ENCODE measurements around the gene MAP4K2.

The MAP4K2 gene

DNA sequence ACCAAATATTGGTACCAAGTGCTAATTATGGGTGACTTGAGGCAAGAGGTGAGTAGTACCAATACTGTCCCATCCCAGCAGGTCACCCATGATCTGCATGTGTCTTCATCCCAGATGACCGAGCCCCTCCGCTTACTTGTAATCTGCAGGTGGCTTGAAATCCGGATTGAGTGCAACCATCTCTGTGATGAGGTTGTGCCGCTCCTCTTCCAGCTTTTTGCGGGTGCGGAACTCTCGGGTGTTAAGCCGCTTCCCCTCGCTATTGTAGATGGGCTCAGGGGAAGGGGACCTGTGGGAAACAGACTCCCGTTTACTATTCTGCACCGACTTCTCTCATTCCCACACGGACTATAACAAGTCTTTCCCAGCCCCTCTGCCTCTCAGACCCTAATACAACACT is 32.9 kb downstream of the MAP4K2 start:
- TF ChIP-seq SNAI2 (CRISPR knock-in tag; IDR thresholded peaks at IDR 0.05) (no peak), ZFP30 (CRISPR knock-in tag; IDR thresholded peaks at IDR 0.05) (no peak), ESRRG (CRISPR knock-in tag; IDR thresholded peaks at IDR 0.05) (no peak)
- no peak for ATAC-seq

DNA sequence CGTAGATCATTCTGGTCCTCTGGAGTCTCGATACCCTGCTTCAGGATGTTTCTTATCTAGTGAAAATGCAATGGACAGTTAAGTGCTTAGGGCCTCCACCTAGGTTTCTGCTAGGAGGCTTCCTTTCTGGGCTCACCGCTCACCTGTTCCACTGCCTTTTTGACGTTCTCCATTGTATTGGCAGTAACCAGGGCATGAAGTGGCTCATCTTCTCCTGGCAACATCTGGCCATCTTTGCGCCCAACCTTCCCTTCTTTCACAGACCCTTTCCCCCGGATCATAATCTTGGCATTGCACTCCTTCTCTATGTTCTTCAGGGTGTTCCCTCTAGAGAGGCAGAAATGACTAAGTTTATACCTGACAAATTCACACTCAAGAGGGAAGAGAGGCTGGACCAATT is 33.7 kb downstream of the MAP4K2 start:
- no peak for ATAC-seq
- no peak for TF ChIP-seq ZNF70 (CRISPR knock-in tag; IDR thresholded peaks at IDR 0.05)
- no peak for TF ChIP-seq ZFP3 (CRISPR knock-in tag; IDR thresholded peaks at IDR 0.05)
- TF ChIP-seq TCF4 (CRISPR knock-in tag; IDR thresholded peaks at IDR 0.05; ENCODE audit: borderline replicate concordance) = no peak
- TF ChIP-seq, protein P1, sequence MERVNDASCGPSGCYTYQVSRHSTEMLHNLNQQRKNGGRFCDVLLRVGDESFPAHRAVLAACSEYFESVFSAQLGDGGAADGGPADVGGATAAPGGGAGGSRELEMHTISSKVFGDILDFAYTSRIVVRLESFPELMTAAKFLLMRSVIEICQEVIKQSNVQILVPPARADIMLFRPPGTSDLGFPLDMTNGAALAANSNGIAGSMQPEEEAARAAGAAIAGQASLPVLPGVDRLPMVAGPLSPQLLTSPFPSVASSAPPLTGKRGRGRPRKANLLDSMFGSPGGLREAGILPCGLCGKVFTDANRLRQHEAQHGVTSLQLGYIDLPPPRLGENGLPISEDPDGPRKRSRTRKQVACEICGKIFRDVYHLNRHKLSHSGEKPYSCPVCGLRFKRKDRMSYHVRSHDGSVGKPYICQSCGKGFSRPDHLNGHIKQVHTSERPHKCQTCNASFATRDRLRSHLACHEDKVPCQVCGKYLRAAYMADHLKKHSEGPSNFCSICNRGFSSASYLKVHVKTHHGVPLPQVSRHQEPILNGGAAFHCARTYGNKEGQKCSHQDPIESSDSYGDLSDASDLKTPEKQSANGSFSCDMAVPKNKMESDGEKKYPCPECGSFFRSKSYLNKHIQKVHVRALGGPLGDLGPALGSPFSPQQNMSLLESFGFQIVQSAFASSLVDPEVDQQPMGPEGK (CRISPR knock-in tag; IDR thresholded peaks at IDR 0.05; ENCODE audit: borderline replicate concordance) = no peak
- TF ChIP-seq, protein P2, sequence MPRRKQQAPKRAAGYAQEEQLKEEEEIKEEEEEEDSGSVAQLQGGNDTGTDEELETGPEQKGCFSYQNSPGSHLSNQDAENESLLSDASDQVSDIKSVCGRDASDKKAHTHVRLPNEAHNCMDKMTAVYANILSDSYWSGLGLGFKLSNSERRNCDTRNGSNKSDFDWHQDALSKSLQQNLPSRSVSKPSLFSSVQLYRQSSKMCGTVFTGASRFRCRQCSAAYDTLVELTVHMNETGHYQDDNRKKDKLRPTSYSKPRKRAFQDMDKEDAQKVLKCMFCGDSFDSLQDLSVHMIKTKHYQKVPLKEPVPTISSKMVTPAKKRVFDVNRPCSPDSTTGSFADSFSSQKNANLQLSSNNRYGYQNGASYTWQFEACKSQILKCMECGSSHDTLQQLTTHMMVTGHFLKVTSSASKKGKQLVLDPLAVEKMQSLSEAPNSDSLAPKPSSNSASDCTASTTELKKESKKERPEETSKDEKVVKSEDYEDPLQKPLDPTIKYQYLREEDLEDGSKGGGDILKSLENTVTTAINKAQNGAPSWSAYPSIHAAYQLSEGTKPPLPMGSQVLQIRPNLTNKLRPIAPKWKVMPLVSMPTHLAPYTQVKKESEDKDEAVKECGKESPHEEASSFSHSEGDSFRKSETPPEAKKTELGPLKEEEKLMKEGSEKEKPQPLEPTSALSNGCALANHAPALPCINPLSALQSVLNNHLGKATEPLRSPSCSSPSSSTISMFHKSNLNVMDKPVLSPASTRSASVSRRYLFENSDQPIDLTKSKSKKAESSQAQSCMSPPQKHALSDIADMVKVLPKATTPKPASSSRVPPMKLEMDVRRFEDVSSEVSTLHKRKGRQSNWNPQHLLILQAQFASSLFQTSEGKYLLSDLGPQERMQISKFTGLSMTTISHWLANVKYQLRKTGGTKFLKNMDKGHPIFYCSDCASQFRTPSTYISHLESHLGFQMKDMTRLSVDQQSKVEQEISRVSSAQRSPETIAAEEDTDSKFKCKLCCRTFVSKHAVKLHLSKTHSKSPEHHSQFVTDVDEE (CRISPR knock-in tag; IDR thresholded peaks at IDR 0.05) = no peak
- TF ChIP-seq ZNF8 (CRISPR knock-in tag; IDR thresholded peaks at IDR 0.05) = no peak
- TF ChIP-seq ZFP30 (CRISPR knock-in tag; IDR thresholded peaks at IDR 0.05) = no peak
- no peak for TF ChIP-seq OSR1 (CRISPR knock-in tag; IDR thresholded peaks at IDR 0.05)
- no peak for TF ChIP-seq ARNTL (CRISPR knock-in tag; IDR thresholded peaks at IDR 0.05; ENCODE audit: borderline replicate concordance, low read depth)
- no peak for TF ChIP-seq ESRRG (CRISPR knock-in tag; IDR thresholded peaks at IDR 0.05)
- TF ChIP-seq ISL1 (CRISPR knock-in tag; IDR thresholded peaks at IDR 0.05) = no peak
- TF ChIP-seq, protein P3, sequence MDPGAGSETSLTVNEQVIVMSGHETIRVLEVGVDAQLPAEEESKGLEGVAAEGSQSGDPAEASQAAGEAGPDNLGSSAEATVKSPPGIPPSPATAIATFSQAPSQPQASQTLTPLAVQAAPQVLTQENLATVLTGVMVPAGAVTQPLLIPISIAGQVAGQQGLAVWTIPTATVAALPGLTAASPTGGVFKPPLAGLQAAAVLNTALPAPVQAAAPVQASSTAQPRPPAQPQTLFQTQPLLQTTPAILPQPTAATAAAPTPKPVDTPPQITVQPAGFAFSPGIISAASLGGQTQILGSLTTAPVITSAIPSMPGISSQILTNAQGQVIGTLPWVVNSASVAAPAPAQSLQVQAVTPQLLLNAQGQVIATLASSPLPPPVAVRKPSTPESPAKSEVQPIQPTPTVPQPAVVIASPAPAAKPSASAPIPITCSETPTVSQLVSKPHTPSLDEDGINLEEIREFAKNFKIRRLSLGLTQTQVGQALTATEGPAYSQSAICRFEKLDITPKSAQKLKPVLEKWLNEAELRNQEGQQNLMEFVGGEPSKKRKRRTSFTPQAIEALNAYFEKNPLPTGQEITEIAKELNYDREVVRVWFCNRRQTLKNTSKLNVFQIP (CRISPR knock-in tag; IDR thresholded peaks at IDR 0.05; ENCODE audit: borderline replicate concordance, low read depth) = no peak
- no peak for TF ChIP-seq RARB (CRISPR knock-in tag; IDR thresholded peaks at IDR 0.05)
- no peak for TF ChIP-seq ZC3H10 (CRISPR knock-in tag; IDR thresholded peaks at IDR 0.05)
- no peak for TF ChIP-seq PPARA (CRISPR knock-in tag; IDR thresholded peaks at IDR 0.05; ENCODE audit: borderline replicate concordance)

DNA sequence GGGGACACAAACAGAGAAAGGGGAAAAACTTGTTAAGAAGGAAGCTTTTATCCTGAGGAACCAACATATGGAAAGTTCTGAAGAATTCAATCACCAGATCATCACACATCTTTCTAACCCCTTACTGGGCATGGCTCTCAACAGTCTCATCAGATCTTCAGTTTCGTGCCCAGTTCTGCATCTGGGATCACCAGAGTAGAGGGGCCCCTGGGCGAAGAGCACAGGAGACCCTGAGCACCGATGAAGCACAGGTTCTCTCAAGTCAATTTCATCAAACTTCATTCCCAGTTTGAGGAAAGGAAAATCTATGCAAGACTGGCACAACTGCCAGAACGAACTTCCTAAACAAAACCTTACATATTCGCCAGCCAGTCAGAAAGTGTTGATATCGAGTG is 34.7 kb downstream of the MAP4K2 start:
- peak; percentile 5; the same call in 1 of the 3 replicates for ATAC-seq
- TF ChIP-seq RARB (CRISPR knock-in tag; IDR thresholded peaks at IDR 0.05) = no peak
- TF ChIP-seq, protein P2 (CRISPR knock-in tag; IDR thresholded peaks at IDR 0.05) = no peak
- TF ChIP-seq, protein P3 (CRISPR knock-in tag; IDR thresholded peaks at IDR 0.05; ENCODE audit: borderline replicate concordance, low read depth) = no peak
- no peak for TF ChIP-seq ARNTL (CRISPR knock-in tag; IDR thresholded peaks at IDR 0.05; ENCODE audit: borderline replicate concordance, low read depth)
- TF ChIP-seq, protein P1 (CRISPR knock-in tag; IDR thresholded peaks at IDR 0.05; ENCODE audit: borderline replicate concordance) = no peak
- TF ChIP-seq CSDC2 (CRISPR knock-in tag; IDR thresholded peaks at IDR 0.05) = no peak
- no peak for TF ChIP-seq ZNF8 (CRISPR knock-in tag; IDR thresholded peaks at IDR 0.05)
- no peak for TF ChIP-seq ZNF70 (CRISPR knock-in tag; IDR thresholded peaks at IDR 0.05)
- TF ChIP-seq SNAI2 (CRISPR knock-in tag; IDR thresholded peaks at IDR 0.05) = no peak
